Measurements from ENCODE around the gene PPP1R9A. TPM values are rescaled to one million over a fixed set of nuclear protein-coding genes. Genes with fewer than 3 reads are reported as not detected.

The PPP1R9A gene
- total RNA-seq, 1 experiment from 2014 or later: 13.5 TPM

GRCh38 chr7:95056901-95057300, 149.5 kb downstream of the PPP1R9A start:
- Histone ChIP-seq H3K4me1 (ENCODE audit: control insufficient read depth in 1 of 2, insufficient read depth in 2 of 2, low read length in 2 of 2) (no peaks in the 10 kb centered on the region), H3K36me3 (ENCODE audit: control insufficient read depth in 1 of 2, insufficient read depth in 2 of 2, low read length in 2 of 2) (no peaks in the 10 kb centered on the region), H4K20me1 (ENCODE audit: insufficient read depth) (no peaks in the 10 kb centered on the region), H3K9ac (ENCODE audit: low read length) (no peak overlapping the region), H3K4me2 (ENCODE audit: low read length) (no peak overlapping the region), H3K9me3 (ENCODE audit: control insufficient read depth in 1 of 2, insufficient read depth in 1 of 2, low read depth in 1 of 2, low read length in 2 of 2) (no peaks in the 10 kb centered on the region), H3K79me2 (ENCODE audit: insufficient read depth, low read length) (no peaks in the 10 kb centered on the region), H3K4me3 (replicated peaks in 1 of 2; ENCODE audit: low read depth in 1 of 2, low read length in 2 of 2) (no peak overlapping the region), H3K9me2 (ENCODE audit: insufficient read depth) (no peaks in the 10 kb centered on the region), H3K27ac (ENCODE audit: low read depth, low read length) (no peak overlapping the region), H2AFZ (ENCODE audit: low read depth, low read length, poor library complexity, severe bottlenecking) (no peak overlapping the region), H3K27me3 (ENCODE audit: insufficient read depth, low read length) (no peaks in the 10 kb centered on the region)
- ChIA-PET CTCF (no interaction called here), POLR2A (no interaction called here), RAD21 (ENCODE audit: low non-redundant PET in 1 of 2, low total read pairs in 2 of 2, uncharacterized antibody in 2 of 2, unreplicated experiment in 2 of 2) (no interaction called here)
- no peak for DNase-seq (ENCODE audit: low read depth, low spot score)
- BruUV-seq (replicated peaks): no TSS peak
- TF ChIP-seq TCF7L2 (IDR thresholded peaks at IDR 0.05; ENCODE audit: borderline replicate concordance, extremely low read depth, insufficient read depth, insufficient read length): no peak
- no peak for TF ChIP-seq EZH2 (IDR thresholded peaks at IDR 0.05)
- no peak for TF ChIP-seq FOSL1 (IDR thresholded peaks at IDR 0.05; ENCODE audit: low read depth)
- TF ChIP-seq, protein P1, sequence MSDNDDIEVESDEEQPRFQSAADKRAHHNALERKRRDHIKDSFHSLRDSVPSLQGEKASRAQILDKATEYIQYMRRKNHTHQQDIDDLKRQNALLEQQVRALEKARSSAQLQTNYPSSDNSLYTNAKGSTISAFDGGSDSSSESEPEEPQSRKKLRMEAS (IDR thresholded peaks at IDR 0.05): no peak
- no peak for TF ChIP-seq CBX3 (IDR thresholded peaks at IDR 0.05; ENCODE audit: low read depth)
- no peak for TF ChIP-seq SRF (IDR thresholded peaks at IDR 0.05; ENCODE audit: low read depth)
- no peak for TF ChIP-seq RAD21 (IDR thresholded peaks at IDR 0.05; ENCODE audit: low read depth)
- TF ChIP-seq ZBTB33 (IDR thresholded peaks at IDR 0.05; ENCODE audit: extremely low read depth, insufficient replicate concordance, low read length): no peak
- no peak for TF ChIP-seq ZFX (IDR thresholded peaks at IDR 0.05)
- TF ChIP-seq EGR1 (IDR thresholded peaks at IDR 0.05; ENCODE audit: low read depth): no peak
- no peak for TF ChIP-seq SP1 (IDR thresholded peaks at IDR 0.05; ENCODE audit: low read depth)
- TF ChIP-seq ZNF274 (IDR thresholded peaks at IDR 0.05; ENCODE audit: low read depth, low read length): no peak
- TF ChIP-seq EZH2phosphoT487 (IDR thresholded peaks at IDR 0.05; ENCODE audit: borderline replicate concordance): no peak
- no peak for TF ChIP-seq SIN3A (IDR thresholded peaks at IDR 0.05; ENCODE audit: low read depth)
- intact Hi-C loops (cut with micrococcal nuclease): no loop called here
- ATAC-seq: no peak
